Measurements from ENCODE around the gene TAF1C. TPM values are rescaled to one million over a fixed set of nuclear protein-coding genes. Genes with fewer than 3 reads are reported as not detected.

Gene TAF1C
- total and polyA plus RNA-seq, 11 donors = 16.3 to 34.4 (median 22.3) TPM

GRCh38 chr16:84138824-84139627 lies 47.8 kb downstream of the TAF1C start:
- Histone ChIP-seq H3K36me3 (no peaks in the 10 kb centered on the region), H3K4me1 (peaks cover 0 to 37% (median 7%) of the 10 kb centered on the region in 12 donors), H3K27ac (peak overlapping the region in 11 of 12 donors; percentile 47 to 86 (median 73)), H3K27me3 (no peaks in the 10 kb centered on the region), H3K9me3 (no peaks in the 10 kb centered on the region), H3K4me3 (peak overlapping the region in 3 of 12 donors; percentile 9 to 23 (median 12))
- TF ChIP-seq POLR2A (IDR thresholded peaks at IDR 0.05) (no peak), CTCF (IDR thresholded peaks at IDR 0.05) (no peak)
- WGBS, 4 donors = 46 to 53% (median 48%) methylated on average over 14 of the region's 14 CpGs
- peak in 2 of 5 donors; percentile 46 to 68 for DNase-seq
- intact Hi-C loops (cut with DNase I) = loop anchor here in 2 of 10 donors (2.0 kb wide), 1 partner anchor 22 kb away; the partner anchor contains the start of gene MBTPS1 (in 2 of the 2)
- ATAC-seq = peak; percentile 84 to 91 (median 90)

- Histone ChIP-seq H3K4me1 (peaks cover 0 to 31% (median 6%) of the 10 kb centered on the region in 12 donors), H3K4me3 (peak overlapping the region in 1 of 12 donors; percentile 23), H3K9me3 (no peaks in the 10 kb centered on the region), H3K36me3 (no peaks in the 10 kb centered on the region), H3K27ac (peak overlapping the region in 11 of 12 donors; percentile 47 to 86 (median 73)), H3K27me3 (no peaks in the 10 kb centered on the region)
- intact Hi-C loops (cut with DNase I) = loop anchor here in 2 of 10 donors (2.0 kb wide), 1 partner anchor 22 kb away; the partner anchor contains the start of gene MBTPS1 (in 2 of the 2)
- TF ChIP-seq CTCF (IDR thresholded peaks at IDR 0.05) (no peak), POLR2A (IDR thresholded peaks at IDR 0.05) (no peak)
- ATAC-seq (no peak), DNase-seq (no peak)
- 48 to 59% (median 53%) methylated on average over 2 of the region's 2 CpGs for WGBS, 4 donors
These were observed 48.4 kb downstream of the TAF1C start for GRCh38 chr16:84138500-84138823.

GRCh38 chr16:84137769-84138357 lies 49.0 kb downstream of the TAF1C start:
- no peak for DNase-seq
- H3K4me3 ChIP-seq = no peak overlapping the region
- peaks cover 0 to 29% (median 6%) of the 10 kb centered on the region in 12 donors for H3K4me1 ChIP-seq
- no peaks in the 10 kb centered on the region for H3K9me3 ChIP-seq
- intact Hi-C loops (cut with DNase I) = loop anchor here in 2 of 10 donors (2.0 kb wide), 1 partner anchor 21 kb away; the partner anchor contains the start of gene MBTPS1 (in 2 of the 2)
- ATAC-seq = no peak
- peak overlapping the region in 6 of 12 donors; percentile 70 to 86 (median 82) for H3K27ac ChIP-seq
- no peaks in the 10 kb centered on the region for H3K36me3 ChIP-seq
- WGBS, 4 donors = 72 to 87% (median 80%) methylated on average over 7 of the region's 7 CpGs
- H3K27me3 ChIP-seq = no peaks in the 10 kb centered on the region
- TF ChIP-seq CTCF (IDR thresholded peaks at IDR 0.05) (no peak), POLR2A (IDR thresholded peaks at IDR 0.05) (no peak)

- Histone ChIP-seq H3K27me3 (no peaks in the 10 kb centered on the region), H3K36me3 (no peaks in the 10 kb centered on the region), H3K9me3 (no peaks in the 10 kb centered on the region), H3K4me1 (peaks cover 0 to 29% (median 6%) of the 10 kb centered on the region in 12 donors), H3K4me3 (no peak overlapping the region), H3K27ac (peak overlapping the region in 2 of 12 donors; percentile 80 to 81)
- TF ChIP-seq POLR2A (IDR thresholded peaks at IDR 0.05) = no peak
- WGBS, 4 donors = 84 to 90% (median 87%) methylated on average over 8 of the region's 8 CpGs
- no peak for DNase-seq
- intact Hi-C loops (cut with DNase I) = no loop called here
- ATAC-seq = peak in 1 of 4 donors; percentile 9
These were observed 49.6 kb downstream of the TAF1C start for GRCh38 chr16:84137287-84137686.

All from heart left ventricle (tissue), 16 donors.